Activated CD4-positive, CD25-positive, alpha-beta regulatory T cell treated with anti-CD3 and anti-CD28 coated beads, Interleukin-2, amount 50 U/mL, for 24 hours (primary cell): ENCODE data around the gene CWC27.

Experiments used
- ATAC-seq, 2 donors: fragments of 150-1000 bp; cut with Tn5 transposase; one replicate each; pipeline ENCODE4 v1.10.0; 2021; ENCODE audit warnings: mild to moderate bottlenecking in 1 of 2, moderate library complexity in 1 of 2

The CWC27 gene

GRCh38 chr5:64768358-64769312, at the start of gene CWC27, which contains the start of gene SREK1IP1:
Gene CWC27 (plus strand): TSS chr5:64768930. CDS start chr5:64769147, 217 bp downstream.
Gene SREK1IP1 (minus strand): TSS chr5:64768691. CDS start chr5:64768517, 174 bp downstream.
- peak; percentile 97 to 98 for ATAC-seq

- no peak for ATAC-seq
These were observed 46.1 kb upstream of the CWC27 start for GRCh38 chr5:64722588-64722987.

- ATAC-seq = no peak
These were observed 41.6 kb upstream of the CWC27 start for GRCh38 chr5:64727150-64727549.

GRCh38 chr5:64742411-64742810, 26.3 kb upstream of the CWC27 start:
- ATAC-seq = no peak

- no peak for ATAC-seq
These were observed 25.9 kb upstream of the CWC27 start for GRCh38 chr5:64742821-64743220.

GRCh38 chr5:64744914-64745313, 23.8 kb upstream of the CWC27 start:
- no peak for ATAC-seq

GRCh38 chr5:64746446-64746845, 22.3 kb upstream of the CWC27 start:
- peak; percentile 73 to 84 for ATAC-seq

GRCh38 chr5:64749385-64749784, 19.3 kb upstream of the CWC27 start:
- ATAC-seq = no peak

- ATAC-seq = no peak
These were observed 14.7 kb upstream of the CWC27 start for GRCh38 chr5:64754066-64754465.

- no peak for ATAC-seq
These were observed 9.8 kb upstream of the CWC27 start for GRCh38 chr5:64758901-64759300.

- no peak for ATAC-seq
These were observed 8.6 kb upstream of the CWC27 start for GRCh38 chr5:64759960-64760660.

- no peak for ATAC-seq
These were observed 4.7 kb upstream of the CWC27 start for GRCh38 chr5:64763948-64764503.

GRCh38 chr5:64765804-64766504, 2.8 kb upstream of the CWC27 start:
- ATAC-seq = no peak

- ATAC-seq = no peak
These were observed 1.8 kb upstream of the CWC27 start for GRCh38 chr5:64766941-64767340.

- ATAC-seq = no peak
These were observed 772 bp upstream of the CWC27 start for GRCh38 chr5:64767959-64768357.

- ATAC-seq = no peak
These were observed 1.1 kb downstream of the CWC27 start for GRCh38 chr5:64769855-64770254.

- no peak for ATAC-seq
These were observed 3.0 kb downstream of the CWC27 start for GRCh38 chr5:64771736-64772135.

- ATAC-seq = no peak
These were observed 4.8 kb downstream of the CWC27 start for GRCh38 chr5:64773533-64773932.

GRCh38 chr5:64775291-64775690, 6.6 kb downstream of the CWC27 start:
- ATAC-seq = no peak

- ATAC-seq = peak; percentile 56 to 73
These were observed 15.8 kb downstream of the CWC27 start for GRCh38 chr5:64784451-64785025.

- ATAC-seq = no peak
These were observed 17.6 kb downstream of the CWC27 start for GRCh38 chr5:64786372-64786771.

GRCh38 chr5:64788156-64788555, 19.4 kb downstream of the CWC27 start:
- ATAC-seq = no peak
